T-cell (primary cell): ENCODE measurements around the gene SLC12A6. TPM values are rescaled to one million over a fixed set of nuclear protein-coding genes. Genes with fewer than 3 reads are reported as not detected.

ENCODE experiments used
- ATAC-seq, 4 experiments: fragments of 200-7000 bp in 3 of 4; fragments of 150-1000 bp in 1 of 4; cut with Tn5 transposase; replicated peaks in 1 of 4; 1 replicate in 3 of 4; 2 replicates in 1 of 4; pipeline ENCODE4 v1.10.0; 2021; ENCODE audit warnings: moderate library complexity in 3 of 4, mild to moderate bottlenecking in 2 of 4, moderate number of reproducible peaks in 1 of 4
- CTCF ChIA-PET, 2 donors: fragments of 300-600 bp; sonication (Branson Sonifier 250); formaldehyde crosslinking; loops; one replicate each; lab custom pipeline; 2022; ENCODE audit warnings: antibody characterized with exemption in 2 of 2; lab: Charles Lee
- POLR2A ChIA-PET, 2 donors: fragments of 300-600 bp; sonication (Branson Sonifier 250); formaldehyde crosslinking; loops; one replicate each; lab custom pipeline; 2022; ENCODE audit warnings: antibody characterized with exemption in 2 of 2; lab: Charles Lee
- DNase-seq, 35 experiments: peaks; one replicate each; pipeline versions ENCODE4 v3.0.0 to v3.0.0-alpha.2; 2013 to 2023
- H3K27ac ChIP-seq: one replicate; pipeline ENCODE4 v1.5.1; 2013; ENCODE audit warnings: low read length
- H3K27me3 ChIP-seq, 2 experiments: replicated peaks in 1 of 2; 1 replicate in 1 of 2; 2 replicates in 1 of 2; pipeline versions ENCODE4 v1.6.1 to v1.7.0; 2013; ENCODE audit warnings: low read length in 1 of 2, mixed read lengths in 1 of 2; ENCODE audit not compliant: control insufficient read depth in 2 of 2, insufficient read depth in 2 of 2; ENCODE audit errors: extremely low read depth in 1 of 2
- H3K36me3 ChIP-seq, 2 donors: 1 replicate in 1 of 2; 2 replicates in 1 of 2; pipeline versions ENCODE4 v1.6.1 to v1.7.0; 2013; ENCODE audit warnings: low read length in 1 of 2; ENCODE audit not compliant: control insufficient read depth in 2 of 2, insufficient read depth in 1 of 2; ENCODE audit errors: extremely low read depth in 1 of 2
- H3K4me1 ChIP-seq, 2 experiments: 1 replicate in 1 of 2; 2 replicates in 1 of 2; pipeline versions ENCODE4 v1.6.1 to v1.7.0; 2013; ENCODE audit warnings: low read length in 2 of 2, mixed read lengths in 1 of 2; ENCODE audit not compliant: insufficient read depth in 2 of 2, control insufficient read depth in 1 of 2; ENCODE audit errors: extremely low read depth in 1 of 2
- H3K4me3 ChIP-seq, 2 donors: 1 replicate in 1 of 2; 2 replicates in 1 of 2; pipeline versions ENCODE4 v1.5.1 to v1.7.0; 2013; ENCODE audit warnings: mild to moderate bottlenecking in 2 of 2, low read length in 1 of 2, moderate library complexity in 1 of 2; ENCODE audit not compliant: control insufficient read depth in 1 of 2; ENCODE audit errors: extremely low read depth in 1 of 2
- H3K9me3 ChIP-seq: 2 replicates; pipeline ENCODE4 v1.7.0; 2013
- H3K27ac Mint-ChIP-seq, 2 donors: one replicate each; pipeline ENCODE4 v1.8.0; 2020 to 2021; ENCODE audit warnings: mild to moderate bottlenecking in 2 of 2, mixed read lengths in 2 of 2
- H3K27me3 Mint-ChIP-seq, 2 donors: one replicate each; pipeline ENCODE4 v1.8.0; 2021 to 2022; ENCODE audit warnings: mixed read lengths in 2 of 2
- H3K36me3 Mint-ChIP-seq: one replicate; pipeline ENCODE4 v1.8.0; 2021; ENCODE audit warnings: mixed read lengths
- H3K4me1 Mint-ChIP-seq, 3 donors: one replicate each; pipeline ENCODE4 v1.8.0; 2020 to 2022; ENCODE audit warnings: mixed read lengths in 3 of 3, mild to moderate bottlenecking in 1 of 3
- H3K4me3 Mint-ChIP-seq, 3 donors: one replicate each; pipeline ENCODE4 v1.8.0; 2020 to 2022; ENCODE audit warnings: mild to moderate bottlenecking in 3 of 3, mixed read lengths in 3 of 3, moderate library complexity in 3 of 3
- H3K9me3 Mint-ChIP-seq, 3 donors: one replicate each; pipeline ENCODE4 v1.8.0; 2020 to 2022; ENCODE audit warnings: mixed read lengths in 3 of 3
- WGBS: methylation state at CpG from one replicate; pipeline ENCODE4 v1.1.5; 2013; ENCODE audit warnings: missing lambda C conversion rate; ENCODE audit not compliant: insufficient coverage; 5-methylcytosine and 5-hydroxymethylcytosine counted together
- total RNA-seq, 35 experiments: library from RNA in 6 of 35; stranded (reverse) in 6 of 35; fragments of 120-200 nt in 1 of 35; gene quantifications; one replicate each; pipeline versions ENCODE4 v1.2.1 to v1.2.4 and lab custom pipeline; 2013 to 2026

Gene SLC12A6
- total RNA-seq, 5 donors from 2014 or later (not counting 1 experiment from before 2014, with no cell fraction given): 71.2 to 103 (median 77.8) TPM

- Histone ChIP-seq H3K9me3 (no peaks in the 10 kb centered on the region), H3K27ac (no peak overlapping the region), H3K4me1 (no peaks in the 10 kb centered on the region), H3K27me3 (no peaks in the 10 kb centered on the region), H3K36me3 (no peaks in the 10 kb centered on the region), H3K4me3 (no peak overlapping the region)
- no peak for DNase-seq
- Mint-ChIP-seq H3K27ac (no peak overlapping the region), H3K36me3 (peaks cover 25% of the 10 kb centered on the region), H3K4me1 (peaks cover 12 to 29% (median 21%) of the 10 kb centered on the region in 3 donors), H3K9me3 (no peaks in the 10 kb centered on the region), H3K27me3 (no peaks in the 10 kb centered on the region), H3K4me3 (no peak overlapping the region)
- CTCF ChIA-PET: no interaction called here
- POLR2A ChIA-PET: no interaction called here
- WGBS: 100% methylated on average over 1 of the region's 4 CpGs
- ATAC-seq: no peak
Observed at GRCh38 chr15:34185666-34186065, 151.9 kb downstream of the SLC12A6 start.

- Histone ChIP-seq H3K9me3 (no peaks in the 10 kb centered on the region), H3K27ac (no peak overlapping the region), H3K4me3 (no peak overlapping the region), H3K27me3 (no peaks in the 10 kb centered on the region), H3K4me1 (no peaks in the 10 kb centered on the region), H3K36me3 (no peaks in the 10 kb centered on the region)
- CTCF ChIA-PET: no interaction called here
- DNase-seq (no peak), ATAC-seq (no peak)
- no peak overlapping the region for H3K27ac Mint-ChIP-seq
- peaks cover 35% of the 10 kb centered on the region for H3K36me3 Mint-ChIP-seq
- H3K27me3 Mint-ChIP-seq: no peaks in the 10 kb centered on the region
- POLR2A ChIA-PET: no interaction called here
- peaks cover 12 to 25% (median 19%) of the 10 kb centered on the region in 3 donors for H3K4me1 Mint-ChIP-seq
- H3K4me3 Mint-ChIP-seq: no peak overlapping the region
- 96% methylated on average over 4 of the region's 4 CpGs for WGBS
- H3K9me3 Mint-ChIP-seq: no peaks in the 10 kb centered on the region
Observed at GRCh38 chr15:34182942-34183341, 154.6 kb downstream of the SLC12A6 start.

Other genes starting within 250 kb of the SLC12A6 start
- 10 to 100 TPM; 29.4 to 40.2 (median 33.0) TPM for gene EMC7, start 235.9 kb downstream of the SLC12A6 start, total RNA-seq
- gene PGBD4, start 235.7 kb downstream of the SLC12A6 start, total RNA-seq: 1 to 10 TPM; 3.1 to 4.0 (median 3.7) TPM
- gene KATNBL1, start 127.7 kb downstream of the SLC12A6 start, total RNA-seq: 10 to 100 TPM; 27.1 to 37.3 (median 29.5) TPM
- 10 to 100 TPM; 65.3 to 80.4 (median 77.6) TPM for gene EMC4, start 112.8 kb downstream of the SLC12A6 start, total RNA-seq
- 10 to 100 TPM; 38.2 to 88.9 (median 68.8) TPM for gene NOP10, start 5.4 kb upstream of the SLC12A6 start, total RNA-seq
- gene NUTM1, start 5.5 kb upstream of the SLC12A6 start, total RNA-seq: not detected
- gene LPCAT4, start 29.4 kb upstream of the SLC12A6 start, total RNA-seq: 100 to 1,000 TPM in 1 of 5 donors, 10 to 100 TPM in 4; 60.8 to 115 (median 91.1) TPM
- 100 to 1,000 TPM; 202 to 257 (median 238) TPM for gene GOLGA8A, start 100.0 kb upstream of the SLC12A6 start, total RNA-seq
- gene GOLGA8B, start 245.9 kb upstream of the SLC12A6 start, total RNA-seq: 100 to 1,000 TPM; 225 to 468 (median 379) TPM